Stimulated activated CD4-positive, alpha-beta T cell treated with anti-CD3 and anti-CD28 coated beads, Interleukin-1b, Interleukin-23, amount 100 ng/mL, for 1 hour (primary cell): Measurements from ENCODE around the gene IQUB.
"Not testable (repeated sequence)": the region's sequence is repeated elsewhere in the genome, so short reads cannot be mapped to it uniquely, and the experiment has no call there.

Experiments used
- DNase-seq, 2 donors: peaks; one replicate each; pipeline ENCODE4 v3.0.0-alpha.2; 2020; ENCODE audit warnings: low read depth in 2 of 2

The IQUB gene

DNA sequence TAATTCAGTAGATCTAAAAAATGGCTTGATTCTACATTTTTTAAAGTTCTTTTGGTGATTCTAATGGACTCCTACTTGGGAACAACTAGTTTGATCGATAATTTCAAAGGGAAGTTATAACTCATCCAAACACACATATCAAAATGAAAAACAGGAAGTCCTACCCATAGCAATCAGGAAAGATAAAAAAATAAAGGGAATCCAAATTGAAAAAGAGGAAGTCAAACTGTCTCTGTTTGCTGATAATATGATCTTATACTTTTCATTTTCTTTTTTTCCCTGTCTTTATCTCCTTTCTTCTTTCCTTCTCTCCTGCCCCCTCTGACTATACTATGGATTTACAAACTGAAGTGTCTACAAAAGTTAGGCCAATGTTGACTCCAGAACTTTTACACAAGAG lies 118.8 kb downstream of the IQUB start:
- DNase-seq: no peak

DNA sequence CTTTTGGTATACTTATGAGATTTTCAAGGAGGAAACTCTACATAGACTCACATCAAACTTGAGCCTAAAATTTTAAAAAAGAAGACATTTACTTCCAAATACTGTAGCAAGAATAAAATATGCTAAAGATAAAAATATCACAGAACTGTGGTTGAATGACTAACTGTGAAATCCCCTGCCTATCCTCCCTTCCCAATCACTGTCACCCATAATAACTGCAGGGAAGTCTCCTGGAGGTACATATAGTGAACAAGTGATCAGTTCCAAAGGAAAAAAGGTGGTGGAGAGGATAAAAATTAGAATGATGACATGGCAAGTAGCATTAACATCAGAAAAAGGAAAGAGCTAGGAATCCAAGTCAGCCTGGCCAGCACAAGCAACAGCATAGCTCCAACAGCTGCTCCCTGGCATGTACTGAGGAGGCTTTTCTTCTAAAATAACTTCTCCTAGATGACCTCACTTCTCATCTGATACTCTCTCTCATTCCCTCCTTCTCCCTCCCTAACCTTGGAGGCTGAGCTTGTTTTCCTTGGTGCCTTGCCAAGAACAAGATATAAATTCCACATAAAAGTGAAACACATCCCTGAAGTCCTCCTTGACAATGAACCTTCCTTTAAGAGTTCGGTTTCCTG lies 124.0 kb downstream of the IQUB start:
- DNase-seq: no peak

DNA sequence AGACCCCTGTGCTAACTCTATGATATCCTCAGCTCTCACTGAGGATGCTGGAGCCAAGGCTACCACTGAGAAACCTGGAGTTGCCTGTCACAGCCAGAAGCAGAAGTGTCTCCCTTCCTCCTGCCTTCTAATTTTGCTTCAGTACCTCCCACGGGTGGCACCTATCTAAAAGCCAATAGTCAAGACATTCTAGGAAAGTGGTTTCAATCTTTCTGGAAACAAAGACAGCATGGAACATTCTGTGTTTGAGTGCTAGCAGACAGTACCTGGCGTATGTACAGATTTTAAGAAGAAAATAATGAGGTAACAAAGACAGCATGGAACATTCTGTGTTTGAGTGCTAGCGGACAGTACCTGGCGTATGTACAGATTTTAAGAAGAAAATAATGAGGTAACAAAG lies 126.4 kb downstream of the IQUB start:
- DNase-seq: not testable (repeated sequence)
